Endothelial cell of umbilical vein (primary cell): ENCODE results near the gene MRPL34. TPM values are rescaled to one million over a fixed set of nuclear protein-coding genes. Genes with fewer than 3 reads are reported as not detected.

Experiments used
- BruUV-seq: library from RNA; stranded (reverse); fragments of 400-500 nt; replicated peaks from 2 replicates; lab custom pipeline; 2021; lab: Mats Ljungman, UMichigan
- CTCF ChIA-PET: fragments of 300-600, 350-600 bp; sonication (Branson Sonifier 250); formaldehyde crosslinking; loops from one replicate; lab custom pipeline; 2021; ENCODE audit warnings: antibody characterized with exemption, inconsistent platforms; lab: Charles Lee
- POLR2A ChIA-PET: fragments of 300-600, 350-600 bp; sonication (Branson Sonifier 250); formaldehyde crosslinking; loops from one replicate; lab custom pipeline; 2021; ENCODE audit warnings: antibody characterized with exemption, inconsistent platforms; lab: Charles Lee
- DNase-seq: peaks from one replicate; pipeline ENCODE4 v3.0.0-alpha.2; 2011; ENCODE audit warnings: low read depth, low spot score
- FAIRE-seq: peaks from 2 replicates; lab custom pipeline; 2011; peaks lifted over from hg19 to GRCh38; lab: Jason Lieb, UNC
- H2AFZ ChIP-seq: 2 replicates; pipeline ENCODE4 v1.6.0; 2012; ENCODE audit warnings: low read depth, low read length, control low read depth, inconsistent platforms
- H3K27ac ChIP-seq: 2 replicates; pipeline ENCODE4 v1.5.1; 2011; ENCODE audit warnings: low read depth, mild to moderate bottlenecking, control low read depth, low read length, moderate library complexity; ENCODE audit not compliant: insufficient read depth
- H3K27me3 ChIP-seq, 2 experiments: 2 replicates each; pipeline versions ENCODE4 v1.6.0 to v1.6.1; 2011; ENCODE audit warnings: low read length in 2 of 2, mixed read lengths in 1 of 2; ENCODE audit not compliant: control insufficient read depth in 2 of 2, insufficient read depth in 2 of 2
- H3K36me3 ChIP-seq, 2 experiments: 2 replicates in 1 of 2; 3 replicates in 1 of 2; pipeline ENCODE4 v1.5.1; 2011; ENCODE audit warnings: low read length in 2 of 2, mild to moderate bottlenecking in 1 of 2, moderate library complexity in 1 of 2; ENCODE audit not compliant: control insufficient read depth in 2 of 2, insufficient read depth in 2 of 2; ENCODE audit errors: extremely low read depth in 1 of 2
- H3K4me1 ChIP-seq: 3 replicates; pipeline ENCODE4 v1.5.1; 2011; ENCODE audit warnings: mild to moderate bottlenecking, low read length; ENCODE audit not compliant: control insufficient read depth, insufficient read depth; ENCODE audit errors: extremely low read depth
- H3K4me2 ChIP-seq: 2 replicates; pipeline ENCODE4 v1.6.1; 2011; ENCODE audit warnings: low read length, control low read depth, mixed read lengths; ENCODE audit not compliant: insufficient read depth
- H3K4me3 ChIP-seq, 3 experiments: fragments of 200-600 bp in 1 of 3; sonication (generic), shearing (Covaris generic) in 1 of 3; replicated peaks in 1 of 3; 2 replicates each; pipeline ENCODE4 v1.5.1; 2011 to 2016; ENCODE audit warnings: control low read depth in 3 of 3, low read length in 3 of 3, mild to moderate bottlenecking in 2 of 3, inconsistent platforms in 1 of 3, low read depth in 1 of 3, moderate library complexity in 1 of 3; ENCODE audit not compliant: insufficient read depth in 1 of 3
- H3K79me2 ChIP-seq: 2 replicates; pipeline ENCODE4 v1.6.0; 2012; ENCODE audit warnings: low read length, inconsistent platforms; ENCODE audit not compliant: control insufficient read depth, insufficient read depth
- H3K9ac ChIP-seq: replicated peaks from 2 replicates; pipeline ENCODE3; 2011; ENCODE audit warnings: low read length, control low read depth; ENCODE audit not compliant: insufficient read depth; ENCODE audit errors: extremely low read depth
- H3K9me1 ChIP-seq: replicated peaks from 3 replicates; pipeline ENCODE4 v1.6.0; 2011; ENCODE audit warnings: mild to moderate bottlenecking, low read length; ENCODE audit not compliant: control insufficient read depth, insufficient read depth; ENCODE audit errors: extremely low read depth
- H3K9me3 ChIP-seq: replicated peaks from 2 replicates; pipeline ENCODE4 v1.5.1; 2012; ENCODE audit warnings: low read length, inconsistent platforms; ENCODE audit not compliant: control insufficient read depth, insufficient read depth
- H4K20me1 ChIP-seq: replicated peaks from 2 replicates; pipeline ENCODE3; 2011; ENCODE audit warnings: mild to moderate bottlenecking, low read length; ENCODE audit not compliant: control insufficient read depth, insufficient read depth; ENCODE audit errors: extremely low read depth
- EZH2 ChIP-seq: IDR thresholded peaks from 2 replicates; pipeline ENCODE4 v1.6.1; 2012; ENCODE audit warnings: borderline replicate concordance, low read depth, mild to moderate bottlenecking, moderate library complexity, low read length, inconsistent platforms; ENCODE audit not compliant: severe bottlenecking
- FOS ChIP-seq: IDR thresholded peaks from 2 replicates; pipeline ENCODE4 v1.6.1; 2011; ENCODE audit warnings: mild to moderate bottlenecking, low read length, moderate library complexity, borderline replicate concordance; ENCODE audit not compliant: insufficient read depth
- GATA2 ChIP-seq: IDR thresholded peaks from 2 replicates; pipeline ENCODE4 v1.7.0; 2011; ENCODE audit warnings: low read depth, mild to moderate bottlenecking, moderate library complexity, mixed read lengths, low read length; ENCODE audit not compliant: insufficient read length, insufficient read depth
- JUN ChIP-seq: IDR thresholded peaks from 2 replicates; pipeline ENCODE4 v1.6.1; 2011; ENCODE audit warnings: borderline replicate concordance, low read depth; ENCODE audit not compliant: insufficient read length, insufficient read depth
- MYC ChIP-seq: IDR thresholded peaks from one replicate; pipeline ENCODE4 v1.6.1; 2011; ENCODE audit warnings: mild to moderate bottlenecking, low read depth, low read length
- POLR2A ChIP-seq: IDR thresholded peaks from 2 replicates; pipeline ENCODE4 v1.6.1; 2012; ENCODE audit warnings: low read depth, mild to moderate bottlenecking, control low read depth, low read length
- POLR2AphosphoS5 ChIP-seq: IDR thresholded peaks from 2 replicates; pipeline ENCODE4 v1.6.1; 2012; ENCODE audit warnings: low read depth, mild to moderate bottlenecking, control low read depth, low read length, moderate library complexity; ENCODE audit not compliant: insufficient read depth
- dilution Hi-C: fragments of 300-500 bp; cut with MboI; formaldehyde crosslinking; loops from one replicate; pipeline ENCODE4 v1.15.0; 2019; ENCODE audit warnings: low sequenced_read_pairs; ENCODE audit not compliant: extremely low pct_ligation_motif_present
- intact Hi-C: fragments of 100-400 bp; cut with micrococcal nuclease; formaldehyde crosslinking; loops from one replicate; pipeline ENCODE4 v1.10.0; 2022
- polyA plus RNA-seq, 4 experiments: library from polyadenylated mRNA; depleted of rRNA in 3 of 4; stranded (reverse) in 3 of 4; unstranded in 1 of 4; fragments of >200 nt; gene quantifications; 2 replicates each; pipeline versions ENCODE4 v1.2.1 to v1.2.3, GENCODE V29; 2011 to 2012; ENCODE audit warnings: missing spikeins in 1 of 4
- total RNA-seq: library from RNA; stranded (reverse); gene quantifications from 2 replicates; pipeline ENCODE4 v1.2.3, GENCODE V29; 2021
- TF ChIP-seq, protein P1 (sequence below): IDR thresholded peaks from 2 replicates; pipeline ENCODE4 v1.6.1; 2011; ENCODE audit not compliant: insufficient read depth, insufficient read length
- TF ChIP-seq, protein P2 (sequence below), 2 donors: IDR thresholded peaks; 1 replicate in 1 of 2; 2 replicates in 1 of 2; pipeline ENCODE4 v1.5.1; 2011; ENCODE audit warnings: low read length in 2 of 2, mild to moderate bottlenecking in 2 of 2, moderate library complexity in 2 of 2, control low read depth in 1 of 2, inconsistent platforms in 1 of 2, low read depth in 1 of 2; ENCODE audit not compliant: insufficient read depth in 1 of 2; ENCODE audit errors: extremely low read depth in 1 of 2

Gene MRPL34
- total and polyA plus RNA-seq, 2 donors (not counting 3 experiments of a cell fraction or from before 2014, with no cell fraction given): 45.5 to 55.7 TPM

DNA sequence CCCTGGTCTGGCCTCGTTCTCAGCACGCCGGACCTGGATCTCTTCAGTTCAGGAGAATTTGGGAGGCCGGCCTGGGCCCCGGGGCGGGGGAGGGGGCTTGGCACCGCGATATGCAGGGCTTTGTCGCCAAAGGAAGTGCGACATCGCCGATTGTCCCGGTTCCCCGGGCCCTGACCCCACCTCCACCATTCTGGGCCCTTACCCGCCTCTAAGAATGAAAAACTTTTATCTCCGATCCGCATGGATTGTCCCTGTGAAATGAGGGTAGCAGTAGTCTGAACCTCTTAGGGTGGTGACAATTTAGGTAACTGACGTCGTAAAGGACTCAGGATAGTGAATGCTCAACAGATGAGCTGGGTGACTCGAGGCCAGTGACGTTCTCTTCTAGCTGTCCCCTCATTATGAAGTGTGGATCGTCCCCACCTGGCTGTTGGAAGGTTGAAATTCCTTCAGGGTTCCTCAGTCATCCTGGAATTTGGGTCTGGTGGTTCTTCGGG lies 4.3 kb downstream of the MRPL34 start:
- intact Hi-C loops (no loop called here), dilution Hi-C loops (no loop called here)
- Histone ChIP-seq H3K36me3 (peaks cover 6 to 15% of the 10 kb centered on the region in 2 experiments), H3K27ac (peak overlapping the region; percentile 69), H4K20me1 (no peaks in the 10 kb centered on the region), H3K4me3 (peak overlapping the region; percentile 79 to 97 (median 90)), H2AFZ (no peak overlapping the region), H3K9me3 (no peaks in the 10 kb centered on the region), H3K4me1 (peaks cover 15% of the 10 kb centered on the region), H3K9me1 (no peaks in the 10 kb centered on the region), H3K79me2 (peaks cover 34% of the 10 kb centered on the region), H3K4me2 (peak overlapping the region; percentile 92), H3K9ac (peak overlapping the region; percentile 90), H3K27me3 (no peaks in the 10 kb centered on the region)
- FAIRE-seq (no peak), DNase-seq (no peak)
- no TSS peak for BruUV-seq
- ChIA-PET CTCF (no interaction called here), POLR2A (no interaction called here)
- TF ChIP-seq, protein P1, sequence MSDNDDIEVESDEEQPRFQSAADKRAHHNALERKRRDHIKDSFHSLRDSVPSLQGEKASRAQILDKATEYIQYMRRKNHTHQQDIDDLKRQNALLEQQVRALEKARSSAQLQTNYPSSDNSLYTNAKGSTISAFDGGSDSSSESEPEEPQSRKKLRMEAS: no peak
- TF ChIP-seq POLR2A: no peak
- no peak for TF ChIP-seq GATA2
- TF ChIP-seq EZH2: no peak
- TF ChIP-seq, protein P2, sequence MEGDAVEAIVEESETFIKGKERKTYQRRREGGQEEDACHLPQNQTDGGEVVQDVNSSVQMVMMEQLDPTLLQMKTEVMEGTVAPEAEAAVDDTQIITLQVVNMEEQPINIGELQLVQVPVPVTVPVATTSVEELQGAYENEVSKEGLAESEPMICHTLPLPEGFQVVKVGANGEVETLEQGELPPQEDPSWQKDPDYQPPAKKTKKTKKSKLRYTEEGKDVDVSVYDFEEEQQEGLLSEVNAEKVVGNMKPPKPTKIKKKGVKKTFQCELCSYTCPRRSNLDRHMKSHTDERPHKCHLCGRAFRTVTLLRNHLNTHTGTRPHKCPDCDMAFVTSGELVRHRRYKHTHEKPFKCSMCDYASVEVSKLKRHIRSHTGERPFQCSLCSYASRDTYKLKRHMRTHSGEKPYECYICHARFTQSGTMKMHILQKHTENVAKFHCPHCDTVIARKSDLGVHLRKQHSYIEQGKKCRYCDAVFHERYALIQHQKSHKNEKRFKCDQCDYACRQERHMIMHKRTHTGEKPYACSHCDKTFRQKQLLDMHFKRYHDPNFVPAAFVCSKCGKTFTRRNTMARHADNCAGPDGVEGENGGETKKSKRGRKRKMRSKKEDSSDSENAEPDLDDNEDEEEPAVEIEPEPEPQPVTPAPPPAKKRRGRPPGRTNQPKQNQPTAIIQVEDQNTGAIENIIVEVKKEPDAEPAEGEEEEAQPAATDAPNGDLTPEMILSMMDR (IDR thresholded peaks at IDR 0.05; ENCODE audit: extremely low read depth in 1 of 2, insufficient read depth in 1 of 2, low read depth in 1 of 2, low read length in 2 of 2): no peak
- no peak for TF ChIP-seq JUN
- no peak for TF ChIP-seq POLR2AphosphoS5
- TF ChIP-seq MYC: no peak
- TF ChIP-seq FOS: no peak
